ENCODE data around the gene SPPL2B.
A peak's percentile ranks its signal among the peaks of the same experiment; 100 is the strongest.

SPPL2B gene

DNA sequence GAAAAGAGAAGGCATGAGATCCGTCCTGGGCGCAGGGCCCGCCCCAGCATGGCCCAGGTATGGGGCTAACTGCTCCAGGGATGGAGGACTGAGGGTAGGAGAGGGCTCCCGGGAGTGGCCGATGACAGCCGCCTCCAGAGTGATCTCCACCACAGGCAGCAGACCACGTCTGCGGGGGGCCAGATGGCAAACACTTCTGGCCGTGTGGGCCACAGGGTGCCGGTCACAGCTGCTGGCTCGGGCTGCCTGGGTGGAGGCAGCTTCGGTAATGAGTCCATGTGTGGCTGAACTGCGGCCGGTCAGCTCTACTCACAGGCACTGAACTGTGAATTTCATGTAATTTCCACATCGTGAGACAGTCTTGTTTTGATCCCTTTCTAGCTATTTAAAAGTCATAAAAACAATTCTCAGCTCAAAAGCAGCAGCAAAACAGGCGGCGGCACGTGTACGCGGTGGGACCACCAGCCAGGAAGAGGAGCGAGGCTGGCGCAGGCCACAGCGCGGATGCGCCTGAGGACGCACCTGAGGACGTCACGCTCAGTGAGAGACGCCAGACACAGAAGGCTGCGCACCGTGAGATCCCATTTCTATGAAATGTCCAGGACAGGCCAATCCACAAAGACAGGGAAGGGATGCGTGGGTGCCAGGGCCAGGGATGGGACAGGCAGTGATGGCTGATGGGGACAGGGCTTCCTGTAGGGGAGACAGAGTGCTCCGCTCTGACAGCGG lies 4.1 kb upstream of the SPPL2B start:
- no peak for DNase-seq

GRCh38 chr19:2325281-2326046 lies 3.0 kb upstream of the SPPL2B start:
- DNase-seq: no peak

DNA sequence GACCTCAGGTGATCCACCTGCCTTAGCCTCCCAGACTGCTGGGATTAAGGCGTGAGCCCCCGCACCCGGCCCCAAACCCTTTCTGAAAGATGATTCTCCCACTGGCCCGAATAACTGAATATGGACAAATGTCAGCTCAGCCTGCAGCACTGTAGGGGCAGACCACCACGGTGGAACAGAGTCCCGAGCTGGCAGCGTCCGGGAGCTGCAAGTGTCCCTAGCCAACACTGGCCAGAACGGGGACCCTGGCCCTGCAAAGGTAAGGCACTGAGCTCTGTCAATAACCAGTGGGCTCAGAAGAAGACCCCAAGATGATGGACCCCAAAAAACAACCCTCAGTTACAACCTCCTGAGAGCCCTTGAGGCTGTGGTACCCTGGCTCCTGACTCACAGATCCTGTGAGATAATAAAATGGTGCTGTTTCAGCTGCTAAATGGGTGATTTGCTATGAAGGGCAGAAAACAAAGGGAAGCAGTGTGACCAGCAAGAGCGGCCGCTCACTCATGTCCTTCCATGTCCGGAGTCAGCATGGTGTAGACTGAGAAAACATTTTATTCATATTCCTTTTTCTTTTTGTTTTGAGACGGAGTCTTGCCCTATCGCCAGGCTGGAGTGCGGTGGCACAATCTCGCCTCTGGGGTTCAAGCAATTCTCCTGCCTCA lies 1.7 kb upstream of the SPPL2B start:
- no peak for DNase-seq

DNA sequence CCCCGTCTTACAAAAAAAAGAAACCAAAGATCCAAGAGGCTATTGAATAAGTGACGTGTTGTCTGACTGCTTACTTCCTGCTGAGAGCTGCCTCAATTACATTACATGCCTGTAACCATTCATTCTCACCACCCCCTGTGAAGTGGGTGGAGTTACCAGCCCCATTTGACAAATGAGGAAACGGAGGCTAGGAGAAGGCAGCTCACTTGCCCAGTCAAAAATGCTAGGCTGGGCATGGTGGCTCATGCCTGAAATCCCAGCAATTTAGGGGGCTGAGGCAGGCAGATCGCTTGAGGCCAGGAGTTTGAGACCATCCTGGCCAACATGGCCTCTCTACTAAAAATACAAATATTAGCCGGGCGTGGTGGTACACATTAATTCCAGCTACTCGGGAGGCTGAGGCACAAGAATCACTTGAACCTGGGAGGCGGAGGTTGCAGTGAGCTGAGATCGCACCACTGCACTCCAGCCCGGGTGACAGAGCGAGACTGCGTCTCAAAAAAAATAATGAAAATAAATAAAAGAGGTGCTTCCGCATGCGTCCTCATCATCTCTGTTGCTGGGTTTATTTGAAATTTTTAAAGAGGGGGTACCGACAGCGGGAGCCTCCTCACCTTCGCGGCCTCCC lies 597 bp upstream of the SPPL2B start:
- peak; percentile 60 for DNase-seq

DNA sequence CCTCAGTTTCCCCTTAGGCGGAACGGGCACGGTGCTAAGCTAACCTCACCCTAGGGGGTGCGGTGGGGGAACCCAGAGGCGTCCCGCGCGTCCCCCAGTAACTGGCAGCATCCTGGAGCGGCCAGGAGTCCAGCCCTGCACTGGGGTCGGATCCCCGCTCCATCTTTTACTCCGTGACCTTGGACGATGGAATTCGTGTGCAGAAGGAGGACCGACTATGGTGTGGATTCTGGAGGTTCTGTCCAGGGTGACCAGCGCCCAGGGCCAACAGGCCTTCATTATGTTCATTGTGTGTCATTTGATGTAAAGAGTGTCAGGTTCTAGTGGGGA lies 630 bp downstream of the SPPL2B start:
- no peak for DNase-seq

- DNase-seq: no peak
Measured at GRCh38 chr19:2329501-2329916, 1.0 kb downstream of the SPPL2B start.

DNA sequence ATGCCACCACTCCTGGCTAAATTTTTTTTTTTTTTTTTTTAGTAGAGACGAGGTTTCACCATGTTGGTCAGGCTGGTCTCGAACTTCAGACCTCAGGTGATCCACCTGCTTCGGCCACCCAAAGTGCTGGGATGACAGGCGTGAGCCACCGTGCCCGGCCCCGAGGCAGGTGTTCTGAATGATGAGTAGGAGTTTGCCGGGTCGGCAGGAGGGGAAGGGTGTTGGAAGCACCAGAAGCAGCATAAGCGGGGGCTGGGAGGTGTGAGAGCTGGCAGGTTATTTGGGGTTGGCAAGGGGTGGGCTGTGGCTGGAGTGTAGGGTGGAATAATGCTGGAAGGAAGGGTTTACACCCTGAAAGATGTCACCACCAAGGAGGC lies 1.8 kb downstream of the SPPL2B start:
- DNase-seq: no peak

DNA sequence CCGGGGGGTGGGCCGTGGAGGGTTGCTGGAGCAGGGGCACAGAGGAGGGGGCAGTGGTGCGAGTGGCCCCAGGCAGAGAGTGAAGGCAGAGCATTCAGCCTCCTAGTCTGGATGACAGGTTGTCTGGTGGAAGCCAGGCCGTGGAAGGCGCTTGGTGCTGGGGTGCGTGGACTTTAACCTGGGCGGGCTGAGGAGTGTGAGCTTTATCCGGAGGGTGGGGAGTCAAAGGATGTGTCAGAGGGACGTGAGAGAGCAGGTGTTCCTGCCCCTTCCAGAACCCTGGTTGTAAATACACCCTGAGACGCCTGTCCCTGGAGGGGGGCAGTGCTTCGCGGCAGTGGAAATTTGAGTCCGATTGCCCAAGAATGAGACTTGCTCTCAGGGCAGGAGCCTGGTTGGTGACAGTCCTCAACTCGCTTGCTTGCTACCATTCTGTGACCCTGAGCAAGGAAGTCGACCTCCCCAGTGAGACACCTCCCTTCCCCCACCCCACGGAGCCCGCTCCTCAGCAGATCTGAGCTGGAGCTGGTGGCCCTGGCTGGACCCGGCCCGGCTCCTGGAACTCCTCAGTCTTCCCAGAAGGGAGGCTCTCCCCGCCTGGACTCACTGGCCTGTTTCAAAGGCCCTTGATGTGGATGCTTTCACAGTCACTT lies 2.3 kb downstream of the SPPL2B start:
- DNase-seq: no peak

DNA sequence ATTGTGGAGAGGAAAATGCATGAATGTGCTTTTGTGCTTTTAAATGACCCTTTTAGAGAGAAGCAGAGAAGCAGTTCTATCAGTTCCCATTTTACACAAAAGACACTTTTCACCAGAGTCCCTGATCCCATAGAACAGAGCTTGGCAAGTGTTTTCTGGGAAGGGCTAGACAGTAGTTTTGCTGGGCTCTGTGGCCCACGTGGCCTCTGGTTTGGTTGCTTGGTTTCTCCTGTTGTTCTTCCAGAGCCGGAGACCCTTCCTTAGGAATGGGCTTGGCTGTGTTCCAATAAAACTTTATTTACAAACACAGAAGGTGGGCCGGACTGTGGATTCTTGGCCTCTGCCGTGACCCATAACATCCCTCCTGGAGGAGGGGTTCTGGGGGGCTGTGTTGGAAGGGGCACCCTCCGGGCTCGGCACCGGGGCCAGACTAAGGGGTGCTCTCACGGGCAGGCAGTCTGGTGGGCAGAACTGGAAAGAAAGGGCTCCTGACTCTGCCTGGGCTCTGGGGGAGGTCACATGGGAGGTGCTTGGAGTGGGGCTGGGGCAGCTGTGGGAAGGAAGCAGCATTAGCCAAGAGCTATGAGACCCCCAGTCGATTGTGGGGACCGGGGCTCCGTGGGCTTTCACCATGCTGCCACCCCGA lies 3.2 kb downstream of the SPPL2B start:
- DNase-seq: no peak

- DNase-seq: peak; percentile 32
Measured at GRCh38 chr19:2332341-2333026, 4.0 kb downstream of the SPPL2B start.

GRCh38 chr19:2333027-2333806 lies 4.7 kb downstream of the SPPL2B start:
- no peak for DNase-seq

- no peak for DNase-seq
Measured at GRCh38 chr19:2333807-2334211, 5.3 kb downstream of the SPPL2B start.

- no peak for DNase-seq
Measured at GRCh38 chr19:2334426-2334825, 5.9 kb downstream of the SPPL2B start.

GRCh38 chr19:2334986-2335846 lies 6.7 kb downstream of the SPPL2B start:
- DNase-seq: no peak

- DNase-seq: no peak
Measured at GRCh38 chr19:2335848-2336247, 7.4 kb downstream of the SPPL2B start.

GRCh38 chr19:2336528-2337328 lies 8.2 kb downstream of the SPPL2B start:
- no peak for DNase-seq

- no peak for DNase-seq
Measured at GRCh38 chr19:2337329-2337707, 8.8 kb downstream of the SPPL2B start.

DNA sequence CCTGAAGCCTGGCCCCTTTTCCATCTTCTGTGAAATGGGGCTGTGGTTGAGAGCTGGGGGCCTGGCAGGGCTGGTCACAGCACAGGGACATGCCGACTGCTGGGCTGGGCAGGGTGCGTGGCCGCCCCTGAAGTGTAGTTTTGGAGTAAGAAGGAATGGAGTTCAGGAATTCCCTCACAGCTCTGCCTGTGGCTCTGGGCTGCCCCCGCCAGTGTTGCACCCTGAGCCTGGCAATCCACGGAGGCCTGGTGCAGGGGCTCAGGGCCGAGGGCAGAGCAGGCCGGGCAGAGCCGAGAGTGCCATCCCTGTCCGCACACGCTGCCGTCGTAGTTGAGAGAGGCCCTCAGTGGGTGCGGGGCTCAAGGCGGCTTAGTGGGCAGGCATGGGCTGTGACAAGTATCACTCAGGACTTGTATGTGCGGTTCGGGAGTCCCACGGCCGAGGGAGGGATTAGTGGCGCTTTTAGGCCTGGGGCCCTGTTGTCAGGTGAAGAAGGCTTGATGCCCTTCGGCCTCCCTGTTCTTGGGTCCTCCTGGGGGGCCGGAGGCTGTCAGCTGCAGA lies 9.7 kb downstream of the SPPL2B start:
- no peak for DNase-seq

Data from activated naive CD4-positive, alpha-beta T cell treated with anti-CD3 and anti-CD28 coated beads, Interleukin-2, amount 50 U/mL, for 16 hours (primary cell).